ENCODE measurements around the gene MUC4. TPM values are rescaled to one million over a fixed set of nuclear protein-coding genes. Genes with fewer than 3 reads are reported as not detected.

MUC4 gene
- total and polyA plus RNA-seq, 2 of the 4 experiments (the other 2 are of a cell fraction): not detected

DNA sequence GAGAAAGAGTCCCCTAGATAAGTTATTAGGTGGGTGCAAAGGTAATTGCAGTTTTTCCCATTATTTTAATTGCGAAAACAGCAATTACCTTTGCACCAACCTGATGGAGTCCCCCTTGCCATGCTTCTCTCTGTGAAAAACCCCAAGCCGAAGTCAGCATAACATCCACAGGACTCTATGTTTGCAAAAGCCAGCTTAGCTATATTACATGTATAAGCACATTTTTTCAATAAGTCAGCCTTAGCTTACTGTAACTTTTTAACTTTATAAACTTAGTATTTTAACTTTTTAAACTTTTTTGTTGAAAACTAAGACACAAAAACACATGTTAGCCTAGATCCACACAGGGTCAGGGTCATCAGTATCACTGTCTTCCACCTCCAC is 112.3 kb downstream of the MUC4 start:
- DNase-seq (peak; percentile 36), ATAC-seq (ENCODE audit: low read depth) (peak; percentile 56)
- Histone ChIP-seq H2BK15ac (ENCODE audit: low read depth, low read length) (no peak overlapping the region), H3K18ac (ENCODE audit: low read depth, low read length) (no peak overlapping the region), H3K23ac (ENCODE audit: low read depth, low read length) (no peak overlapping the region), H3K9ac (ENCODE audit: low read depth, low read length) (no peak overlapping the region), H3K14ac (replicated peaks; ENCODE audit: low read depth, low read length) (no peak overlapping the region), H3K79me1 (ENCODE audit: low read depth in 1 of 2, low read length in 2 of 2) (peaks cover 0 to 7% of the 10 kb centered on the region in 2 experiments; a peak in 2 of 4 replicates), H3K4ac (ENCODE audit: low read depth, low read length) (no peak overlapping the region), H2BK120ac (ENCODE audit: low read depth, low read length) (no peak overlapping the region), H2AK5ac (ENCODE audit: low read depth, low read length) (no peak overlapping the region), H3K27me3 (ENCODE audit: control insufficient read depth, insufficient read depth, low read length) (peaks cover 2% of the 10 kb centered on the region; the same call in 1 of the 2 replicates), H4K5ac (ENCODE audit: low read depth, low read length) (no peak overlapping the region), H3K9me1 (ENCODE audit: insufficient read depth, low read length) (peaks cover 13% of the 10 kb centered on the region), H3K4me1 (ENCODE audit: control insufficient read depth, insufficient read depth, low read length) (peaks cover 11% of the 10 kb centered on the region), H4K20me1 (ENCODE audit: insufficient read depth, low read length) (peaks cover 4% of the 10 kb centered on the region; the same call in 1 of the 2 replicates), H3K56ac (ENCODE audit: extremely low read depth, insufficient read depth, low read length) (no peak overlapping the region), H4K91ac (ENCODE audit: insufficient read depth, low read depth, low read length) (no peak overlapping the region), H2AFZ (replicated peaks; ENCODE audit: low read length, poor library complexity) (no peak overlapping the region), H3K4me3 (ENCODE audit: insufficient read depth, low read depth, low read length) (no peak overlapping the region), H2AK9ac (replicated peaks; ENCODE audit: low read depth, low read length, poor library complexity) (no peak overlapping the region), H3K4me2 (ENCODE audit: low read depth, low read length) (no peak overlapping the region), H2BK5ac (ENCODE audit: low read depth, low read length, poor library complexity, severe bottlenecking) (no peak overlapping the region), H3K36me3 (ENCODE audit: control insufficient read depth, insufficient read depth, low read length) (peaks cover 4% of the 10 kb centered on the region; the same call in 1 of the 2 replicates), H2BK20ac (ENCODE audit: low read depth, low read length) (no peak overlapping the region), H4K8ac (ENCODE audit: low read depth in 2 of 2, low read length in 2 of 2) (no peak overlapping the region), H3K9me3 (ENCODE audit: control insufficient read depth, insufficient read depth, low read length) (no peaks in the 10 kb centered on the region), H3K27ac (ENCODE audit: insufficient read depth, low read length) (no peak overlapping the region)
- POLR2A ChIA-PET (ENCODE audit: unreplicated experiment): interaction anchor here (0.5 kb wide), 1 partner anchor 20 kb away, joined by 7 read pairs; no protein-coding TSS in a partner anchor
- 92% methylated on average over 2 of the region's 2 CpGs; no CpG with 5 or more reads in 1 of the 2 experiments for WGBS, 2 experiments (ENCODE audit: extremely low coverage in 2 of 2, insufficient read length in 1 of 2)
- TF ChIP-seq RFX5 (IDR thresholded peaks at IDR 0.05; ENCODE audit: low read depth, low read length): no peak
- TF ChIP-seq MAFK (IDR thresholded peaks at IDR 0.05; ENCODE audit: low read depth, low read length): peak; percentile 50
- CTCF ChIA-PET: no interaction called here
- dilution Hi-C loops (cut with HindIII; ENCODE audit: low sequenced_read_pairs, unreplicated experiment): no loop called here
- in situ Hi-C loops (cut with MboI; ENCODE audit: low sequenced_read_pairs): loop anchor here (25.0 kb wide), 1 partner anchor 263 kb away; no protein-coding TSS in a partner anchor
- intact Hi-C loops (cut with micrococcal nuclease): no loop called here
- BruUV-seq (replicated peaks): no TSS peak

Data from IMR-90 (cell line).